ENCODE data around the gene RGR.

DNA sequence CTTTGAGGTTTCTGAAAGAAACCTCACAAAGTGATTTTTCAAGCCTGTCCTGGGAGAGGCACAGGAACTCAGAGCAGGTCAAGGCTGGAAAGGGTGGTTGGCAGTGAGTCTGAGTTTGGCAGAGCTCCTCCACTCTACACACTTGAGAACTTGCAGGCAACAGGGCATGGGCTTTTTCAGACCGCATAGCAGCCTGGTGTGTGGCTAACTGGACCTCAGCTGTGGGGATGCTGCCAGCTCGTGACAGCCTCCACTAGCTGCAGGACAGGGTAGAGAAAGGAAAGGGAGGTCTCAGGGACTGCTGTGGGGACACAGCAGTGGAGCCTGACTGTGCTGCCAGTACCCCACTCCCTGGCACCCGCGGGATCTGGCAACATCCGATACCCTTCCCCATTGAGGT, 47.9 kb upstream of the RGR start:
- TF ChIP-seq, protein P1, sequence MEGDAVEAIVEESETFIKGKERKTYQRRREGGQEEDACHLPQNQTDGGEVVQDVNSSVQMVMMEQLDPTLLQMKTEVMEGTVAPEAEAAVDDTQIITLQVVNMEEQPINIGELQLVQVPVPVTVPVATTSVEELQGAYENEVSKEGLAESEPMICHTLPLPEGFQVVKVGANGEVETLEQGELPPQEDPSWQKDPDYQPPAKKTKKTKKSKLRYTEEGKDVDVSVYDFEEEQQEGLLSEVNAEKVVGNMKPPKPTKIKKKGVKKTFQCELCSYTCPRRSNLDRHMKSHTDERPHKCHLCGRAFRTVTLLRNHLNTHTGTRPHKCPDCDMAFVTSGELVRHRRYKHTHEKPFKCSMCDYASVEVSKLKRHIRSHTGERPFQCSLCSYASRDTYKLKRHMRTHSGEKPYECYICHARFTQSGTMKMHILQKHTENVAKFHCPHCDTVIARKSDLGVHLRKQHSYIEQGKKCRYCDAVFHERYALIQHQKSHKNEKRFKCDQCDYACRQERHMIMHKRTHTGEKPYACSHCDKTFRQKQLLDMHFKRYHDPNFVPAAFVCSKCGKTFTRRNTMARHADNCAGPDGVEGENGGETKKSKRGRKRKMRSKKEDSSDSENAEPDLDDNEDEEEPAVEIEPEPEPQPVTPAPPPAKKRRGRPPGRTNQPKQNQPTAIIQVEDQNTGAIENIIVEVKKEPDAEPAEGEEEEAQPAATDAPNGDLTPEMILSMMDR (IDR thresholded peaks at IDR 0.05) = no peak
- no peak for TF ChIP-seq POLR2A (IDR thresholded peaks at IDR 0.05)

Data from body of pancreas (tissue), 4 donors.